K562 (cell line): ENCODE measurements around the gene RERE. TPM values are rescaled to one million over a fixed set of nuclear protein-coding genes. Genes with fewer than 3 reads are reported as not detected.

Source experiments
- ATAC-seq: fragments of 200-7000 bp; cut with Tn5 transposase; 3 replicates; pipeline ENCODE4 v1.9.1; 2020; ENCODE audit warnings: moderate library complexity
- BruUV-seq: library from RNA; stranded (reverse); fragments of 400-500 nt; replicated peaks from 2 replicates; lab custom pipeline; 2021; lab: Mats Ljungman, UMichigan
- CTCF ChIA-PET: fragments of 300-600 bp; formaldehyde crosslinking; extraction: SDS; loops from one replicate; lab custom pipeline; 2021; ENCODE audit warnings: low intra/inter-chr PET ratio; lab: Yijun Ruan, JAX
- POLR2A ChIA-PET: fragments of 300-600, 350-650 bp; sonication (Branson Sonifier 250); formaldehyde crosslinking; extraction: SDS; loops from one replicate; lab custom pipeline; 2021; ENCODE audit warnings: antibody characterized with exemption, inconsistent platforms; lab: Yijun Ruan, JAX
- DNase-seq, 4 experiments: peaks; one replicate each; pipeline versions ENCODE4 v3.0.0 to v3.0.0-alpha.2; 2011 to 2018; ENCODE audit warnings: low spot score in 3 of 4, mixed read lengths in 3 of 4; ENCODE audit errors: extremely low read depth in 1 of 4
- FAIRE-seq: peaks from 2 replicates; lab custom pipeline; 2011; peaks lifted over from hg19 to GRCh38; lab: Jason Lieb, UNC
- H2AFZ ChIP-seq: 2 replicates; pipeline ENCODE4 v1.6.0; 2011; ENCODE audit warnings: low read depth, low read length, control low read depth, inconsistent platforms
- H3K27ac ChIP-seq: fragments of 200-600 bp; 3 replicates; pipeline ENCODE4 v1.8.0; 2011; ENCODE audit warnings: low read depth, mild to moderate bottlenecking, control low read depth, inconsistent platforms, low read length, moderate library complexity, mixed read lengths; ENCODE audit errors: extremely low read depth
- H3K27me3 ChIP-seq, 2 experiments: fragments of 300-600 bp in 1 of 2; 2 replicates in 1 of 2; 3 replicates in 1 of 2; pipeline versions ENCODE4 v1.6.0 to v1.8.0; 2011; ENCODE audit warnings: inconsistent platforms in 2 of 2, low read length in 2 of 2, mild to moderate bottlenecking in 1 of 2, mixed read lengths in 1 of 2, moderate library complexity in 1 of 2; ENCODE audit not compliant: control insufficient read depth in 2 of 2, insufficient read depth in 2 of 2
- H3K36me3 ChIP-seq: fragments of 300-600 bp; 3 replicates; pipeline ENCODE4 v1.8.0; 2011; ENCODE audit warnings: mild to moderate bottlenecking, low read length, inconsistent platforms; ENCODE audit not compliant: control insufficient read depth, insufficient read depth
- H3K4me1 ChIP-seq, 2 experiments: fragments of 200-600 bp in 1 of 2; replicated peaks in 1 of 2; 2 replicates in 1 of 2; 3 replicates in 1 of 2; pipeline versions ENCODE4 v1.5.1 to v1.8.0; 2011; ENCODE audit warnings: inconsistent platforms in 2 of 2, low read length in 2 of 2, mild to moderate bottlenecking in 1 of 2, mixed read lengths in 1 of 2, moderate library complexity in 1 of 2; ENCODE audit not compliant: control insufficient read depth in 2 of 2, insufficient read depth in 2 of 2
- H3K4me2 ChIP-seq: 2 replicates; pipeline ENCODE4 v1.6.1; 2011; ENCODE audit warnings: low read length, control low read depth, inconsistent platforms, mixed read lengths; ENCODE audit not compliant: insufficient read depth
- H3K4me3 ChIP-seq: fragments of 200-600 bp; sonication (generic), shearing (Covaris generic); 2 replicates; pipeline ENCODE4 v1.5.1; 2016; ENCODE audit warnings: control low read depth, inconsistent platforms
- H3K79me2 ChIP-seq: fragments of 200-600 bp; 3 replicates; pipeline ENCODE4 v1.8.0; 2011; ENCODE audit warnings: low read length, inconsistent platforms; ENCODE audit not compliant: control insufficient read depth, insufficient read depth
- H3K9ac ChIP-seq, 2 experiments: 2 replicates each; pipeline versions ENCODE4 v1.6.0 to v1.6.1; 2011; ENCODE audit warnings: low read depth in 2 of 2, low read length in 2 of 2, control low read depth in 1 of 2, inconsistent platforms in 1 of 2, mild to moderate bottlenecking in 1 of 2, mixed read lengths in 1 of 2; ENCODE audit not compliant: insufficient read depth in 1 of 2
- H3K9me1 ChIP-seq: one replicate; pipeline ENCODE4 v1.6.0; 2011; ENCODE audit warnings: inconsistent platforms, mild to moderate bottlenecking, low read length, moderate library complexity; ENCODE audit not compliant: control insufficient read depth, insufficient read depth
- H3K9me3 ChIP-seq: replicated peaks from 2 replicates; pipeline ENCODE4 v1.5.1; 2011; ENCODE audit warnings: low read depth, low read length, inconsistent platforms; ENCODE audit not compliant: control insufficient read depth, insufficient read depth
- H4K20me1 ChIP-seq: replicated peaks from 2 replicates; pipeline ENCODE4 v1.6.1; 2011; ENCODE audit warnings: low read length, inconsistent platforms, mixed read lengths; ENCODE audit not compliant: control insufficient read depth, insufficient read depth
- ATF2 ChIP-seq: sonication (generic); formaldehyde crosslinking; IDR thresholded peaks from 2 replicates; pipeline ENCODE4 v1.8.1; 2022; ENCODE audit warnings: missing genetic modification reagents
- E2F3 ChIP-seq: fragments of 250-450 bp; sonication (Bioruptor Pico); IDR thresholded peaks from 2 replicates; pipeline ENCODE4 v1.4.0; 2020; ENCODE audit warnings: mild to moderate bottlenecking
- FIP1L1 ChIP-seq: fragments of 200-400 bp; formaldehyde crosslinking; IDR thresholded peaks from 2 replicates; pipeline ENCODE4 v1.6.1; 2018; ENCODE audit warnings: mild to moderate bottlenecking, low read depth, low read length; ENCODE audit not compliant: poor library complexity, severe bottlenecking
- GABPB1 ChIP-seq: sonication (generic); formaldehyde crosslinking; IDR thresholded peaks from 2 replicates; pipeline ENCODE4 v1.8.0; 2022; ENCODE audit warnings: mild to moderate bottlenecking, missing genetic modification reagents
- HDAC6 ChIP-seq: IDR thresholded peaks from 2 replicates; pipeline ENCODE4 v1.6.1; 2012; ENCODE audit warnings: low read depth, mild to moderate bottlenecking, control low read depth, inconsistent platforms, low read length, moderate library complexity
- HDGF ChIP-seq: fragments of 450-650 bp; IDR thresholded peaks from 2 replicates; pipeline ENCODE4 v1.6.1; 2016
- MED1 ChIP-seq: sonication (generic); formaldehyde crosslinking; IDR thresholded peaks from 2 replicates; pipeline ENCODE4 v1.8.1; 2023; ENCODE audit warnings: missing genetic modification reagents, borderline replicate concordance
- MEF2D ChIP-seq: conservative IDR thresholded peaks from 2 replicates; pipeline ENCODE4 v1.6.1; 2016; ENCODE audit warnings: low read depth, missing genetic modification characterization, missing compliant biosample characterization
- NFE2 ChIP-seq: IDR thresholded peaks from 2 replicates; pipeline ENCODE4 v1.6.1; 2014; ENCODE audit warnings: antibody characterized with exemption, low read depth
- SPI1 ChIP-seq: IDR thresholded peaks from 2 replicates; pipeline ENCODE4 v1.6.1; 2011; ENCODE audit warnings: low read depth, low read length, control low read depth, borderline replicate concordance
- ZNF239 ChIP-seq: fragments of 250-450 bp; sonication (Bioruptor Pico); IDR thresholded peaks from 2 replicates; pipeline ENCODE4 v1.4.0; 2020; ENCODE audit warnings: mild to moderate bottlenecking
- ZNF263 ChIP-seq: sonication (generic); formaldehyde crosslinking; IDR thresholded peaks from 2 replicates; pipeline ENCODE4 v1.8.0; 2022; ENCODE audit warnings: mild to moderate bottlenecking, missing genetic modification reagents, borderline replicate concordance
- WGBS: fragments of 100-300 bp; shearing (Covaris generic); methylation state at CpG from one replicate; pipeline ENCODE4 v1.1.6; 2016; ENCODE audit warnings: low coverage, mixed read lengths; ENCODE audit not compliant: insufficient coverage; ENCODE audit errors: missing lambda C conversion rate; 5-methylcytosine and 5-hydroxymethylcytosine counted together
- in situ Hi-C: fragments of 300-500 bp; cut with MboI; formaldehyde crosslinking; loops from 4 replicates; pipeline ENCODE4 v1.15.0; 2018; ENCODE audit warnings: inconsistent platforms, mixed read lengths
- intact Hi-C: fragments of 100-400 bp; cut with micrococcal nuclease; formaldehyde crosslinking; loops from 2 replicates; pipeline ENCODE4 v1.14.2; 2022
- polyA plus RNA-seq, 8 experiments: library from polyadenylated mRNA; depleted of rRNA in 4 of 8; stranded (reverse) in 5 of 8; unstranded in 3 of 8; fragments of >200 nt; fragmentation: Nextera tagmentation in 2 of 8; fragmentation: Illumina TruSeq in 1 of 8; extraction: Ambion mirVana in 2 of 8; extraction: Trizol in 1 of 8; gene quantifications; 2 replicates each; pipeline versions ENCODE4 v1.2.1 to v1.2.3, GENCODE V29; 2011 to 2014; ENCODE audit warnings: inconsistent platforms in 1 of 8, missing spikeins in 1 of 8
- total RNA-seq, 7 experiments: library from RNA; depleted of rRNA in 6 of 7; stranded (reverse); fragments of >200 nt in 6 of 7; fragmentation: Illumina TruSeq in 2 of 7; extraction: Trizol in 2 of 7; gene quantifications; 2 replicates each; pipeline versions ENCODE4 v1.2.1 to v1.2.3, GENCODE V29; 2011 to 2021; ENCODE audit warnings: low replicate concordance in 1 of 7

Gene RERE
- total and polyA plus RNA-seq, 9 of the 15 experiments (the other 6 are each of a cell fraction or from before 2014, with no cell fraction given): 3.0 to 51.5 (median 13.4) TPM

GRCh38 chr1:8457760-8458381, 359.6 kb downstream of the RERE start:
- BruUV-seq: no TSS peak
- in situ Hi-C loops (no loop called here), intact Hi-C loops (no loop called here)
- POLR2A ChIA-PET: interaction anchor here (0.6 to 0.8 kb wide), 4 partner anchors 20 to 498 kb away, joined by 3 to 4 read pairs (median 3); no protein-coding TSS in a partner anchor
- ATAC-seq (no peak), DNase-seq (no peak), FAIRE-seq (no peak)
- CTCF ChIA-PET: no interaction called here
- Histone ChIP-seq H4K20me1 (0 out of 2 replicates have a peak, but pooled peaks cover 5% of the 10 kb centered on the region), H3K27me3 (no peaks in the 10 kb centered on the region), H3K4me3 (no peak overlapping the region), H3K27ac (no peak overlapping the region), H3K9me1 (no peaks in the 10 kb centered on the region), H3K9me3 (no peaks in the 10 kb centered on the region), H2AFZ (no peak overlapping the region), H3K79me2 (no peaks in the 10 kb centered on the region; the same call in 2 of the 3 replicates), H3K4me1 (peaks cover 0 to 8% of the 10 kb centered on the region in 2 experiments; a peak in 1 of 5 replicates), H3K9ac (no peak overlapping the region), H3K36me3 (peaks cover 5% of the 10 kb centered on the region; the same call in 2 of the 3 replicates), H3K4me2 (no peak overlapping the region)
- TF ChIP-seq HDGF (no peak), GABPB1 (CRISPR knock-in tag) (0 out of 2 replicates have a peak, but pooled peaks have one; percentile 16), SPI1 (peak; percentile 89)
- 90% methylated on average over 7 of the region's 7 CpGs for WGBS

- Histone ChIP-seq H3K4me1 (peaks cover 0 to 8% of the 10 kb centered on the region in 2 experiments; a peak in 1 of 5 replicates), H4K20me1 (0 out of 2 replicates have a peak, but pooled peaks cover 5% of the 10 kb centered on the region), H3K9me1 (no peaks in the 10 kb centered on the region), H3K27me3 (no peaks in the 10 kb centered on the region), H3K27ac (no peak overlapping the region), H3K79me2 (no peaks in the 10 kb centered on the region; the same call in 2 of the 3 replicates), H3K4me3 (no peak overlapping the region), H2AFZ (no peak overlapping the region), H3K36me3 (no peaks in the 10 kb centered on the region; the same call in 2 of the 3 replicates), H3K9me3 (no peaks in the 10 kb centered on the region), H3K9ac (no peak overlapping the region), H3K4me2 (no peak overlapping the region)
- ATAC-seq: no peak
- no TSS peak for BruUV-seq
- no peak for DNase-seq
- FAIRE-seq: peak; percentile 11
- ChIA-PET POLR2A (interaction anchor here (0.6 to 0.8 kb wide), 2 partner anchors 21 to 120 kb away, joined by 3 to 4 read pairs; no protein-coding TSS in a partner anchor), CTCF (no interaction called here)
- in situ Hi-C loops (no loop called here), intact Hi-C loops (no loop called here)
- 40% methylated on average over 1 of the region's 1 CpG for WGBS
- TF ChIP-seq ZNF263 (CRISPR knock-in tag) (no peak), ATF2 (no peak), FIP1L1 (no peak), MEF2D (no peak), E2F3 (no peak), NFE2 (no peak), MED1 (no peak), HDAC6 (no peak), ZNF239 (CRISPR knock-in tag) (no peak)
Observed at GRCh38 chr1:8456991-8457390, 360.4 kb downstream of the RERE start.
